GM12891 (cell line): ENCODE results near the gene ST6GAL1.
"Not testable (repeated sequence)": the region's sequence is repeated elsewhere in the genome, so short reads cannot be mapped to it uniquely, and the experiment has no call there.

Experiments
- DNase-seq: peaks from one replicate; pipeline ENCODE4 v3.0.0; 2011; ENCODE audit warnings: low spot score; ENCODE audit not compliant: insufficient read length
- FAIRE-seq: peaks from 2 replicates; lab custom pipeline; 2011; peaks lifted over from hg19 to GRCh38; lab: Jason Lieb, UNC
- PAX5 ChIP-seq: IDR thresholded peaks from 2 replicates; pipeline ENCODE4 v1.6.1; 2011; ENCODE audit warnings: low read length, moderate library complexity, mild to moderate bottlenecking; ENCODE audit not compliant: insufficient read depth, severe bottlenecking
- POLR2A ChIP-seq: IDR thresholded peaks from 2 replicates; pipeline ENCODE4 v1.6.1; 2011; ENCODE audit warnings: low read depth, low read length, control low read depth
- POLR2AphosphoS5 ChIP-seq: IDR thresholded peaks from 2 replicates; pipeline ENCODE4 v1.6.1; 2011; ENCODE audit warnings: low read depth, low read length, control low read depth
- POU2F2 ChIP-seq: IDR thresholded peaks from 2 replicates; pipeline ENCODE4 v1.6.1; 2011; ENCODE audit warnings: low read depth, mild to moderate bottlenecking, control low read depth, low read length, moderate library complexity
- SPI1 ChIP-seq: IDR thresholded peaks from 2 replicates; pipeline ENCODE4 v1.6.1; 2011; ENCODE audit warnings: low read depth, low read length, control low read depth
- TAF1 ChIP-seq: IDR thresholded peaks from 2 replicates; pipeline ENCODE4 v1.6.1; 2011; ENCODE audit warnings: low read depth, low read length, control low read depth

ST6GAL1 gene

DNA sequence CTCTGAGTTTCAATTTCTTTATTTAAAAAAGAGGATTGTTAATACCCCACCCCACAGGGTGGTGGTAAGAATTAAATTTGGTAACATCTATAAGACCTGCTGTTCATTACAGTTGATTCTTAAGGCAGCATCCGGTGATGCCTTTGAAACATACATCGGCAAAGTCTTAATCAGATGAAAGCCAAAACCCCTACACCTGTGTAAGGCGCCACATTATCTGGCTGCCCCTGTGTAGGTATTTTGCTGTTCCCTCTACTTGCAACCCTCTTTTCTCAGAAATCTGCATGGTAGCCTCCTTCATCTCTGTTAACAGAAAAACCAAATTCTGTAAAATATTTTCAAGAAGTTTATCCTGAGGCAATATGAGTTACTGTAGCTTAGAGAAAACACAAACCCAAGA, 90.0 kb downstream of the ST6GAL1 start:
- no peak for TF ChIP-seq POLR2A
- DNase-seq (no peak), FAIRE-seq (no peak)

DNA sequence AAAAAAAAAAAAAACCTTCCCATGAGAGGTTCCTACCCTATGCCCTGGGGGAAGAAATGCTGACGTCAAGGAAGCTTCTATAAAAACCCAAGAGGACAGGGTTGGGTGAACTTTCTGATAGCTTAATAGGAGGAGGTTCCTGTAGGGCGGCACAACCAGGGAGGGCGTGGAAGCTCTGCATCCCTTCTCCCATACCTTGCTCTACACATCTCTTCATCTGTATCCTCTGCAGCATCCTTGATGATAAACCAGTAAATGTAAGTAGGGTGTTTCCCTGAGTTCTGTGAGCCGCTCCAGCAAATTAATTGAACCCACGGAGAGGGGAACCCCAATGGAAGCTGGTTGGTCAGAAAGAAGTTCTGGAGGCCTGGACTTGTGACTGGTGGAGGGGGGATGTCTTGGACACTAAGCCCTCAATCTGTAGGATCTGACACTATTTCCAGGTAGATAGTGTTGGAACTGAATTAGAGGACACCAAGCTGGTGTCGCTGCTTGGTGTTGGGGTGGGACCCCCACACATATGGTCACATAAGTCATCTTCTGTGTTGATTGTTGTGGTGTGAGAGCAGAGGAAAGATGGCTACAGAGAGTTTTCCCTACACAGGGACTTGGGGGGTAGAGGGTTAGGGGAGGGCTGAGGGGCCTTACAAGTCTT, 91.5 kb downstream of the ST6GAL1 start:
- TF ChIP-seq TAF1: peak; percentile 77; the same call in 1 of the 2 replicates
- peak; percentile 51 for TF ChIP-seq PAX5
- TF ChIP-seq POLR2A: peak; percentile 83
- peak; percentile 65; the same call in 1 of the 2 replicates for TF ChIP-seq POU2F2
- no peak for TF ChIP-seq SPI1
- TF ChIP-seq POLR2AphosphoS5: peak; percentile 90
- no peak for DNase-seq
- peak; percentile 75 for FAIRE-seq

DNA sequence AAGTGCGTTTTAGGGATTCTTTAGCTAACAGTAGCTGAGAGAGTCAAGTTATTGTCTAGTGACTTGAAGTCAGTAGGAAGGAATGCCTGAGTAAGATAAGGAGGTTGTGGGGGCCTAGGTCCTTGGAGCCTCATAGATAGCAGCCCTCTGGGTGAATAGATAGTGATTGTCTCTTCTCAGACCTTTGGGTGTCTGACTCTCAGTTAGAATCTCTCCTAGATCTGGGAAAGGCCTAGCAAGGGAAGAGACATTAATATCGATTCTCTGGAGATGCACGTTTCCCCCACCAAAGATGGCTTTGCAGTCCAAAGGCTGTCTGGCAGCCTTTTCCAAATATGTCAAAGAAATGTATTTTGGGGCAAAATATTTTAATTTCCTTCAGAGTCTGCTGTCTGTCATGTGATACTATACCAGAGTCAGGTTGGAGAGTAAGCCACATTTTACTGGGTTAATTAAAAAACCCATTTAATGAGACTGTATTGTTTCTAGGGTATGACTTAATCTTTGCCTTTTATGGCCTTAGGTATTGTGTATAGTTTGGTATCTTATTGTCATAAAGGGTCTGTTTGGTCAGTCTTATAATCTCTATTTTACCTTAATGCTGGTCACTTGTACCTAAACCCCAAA, 92.2 kb downstream of the ST6GAL1 start:
- FAIRE-seq (no peak), DNase-seq (no peak)
- no peak for TF ChIP-seq PAX5
- TF ChIP-seq POLR2A: 0 out of 2 replicates have a peak, but pooled peaks have one; percentile 3

DNA sequence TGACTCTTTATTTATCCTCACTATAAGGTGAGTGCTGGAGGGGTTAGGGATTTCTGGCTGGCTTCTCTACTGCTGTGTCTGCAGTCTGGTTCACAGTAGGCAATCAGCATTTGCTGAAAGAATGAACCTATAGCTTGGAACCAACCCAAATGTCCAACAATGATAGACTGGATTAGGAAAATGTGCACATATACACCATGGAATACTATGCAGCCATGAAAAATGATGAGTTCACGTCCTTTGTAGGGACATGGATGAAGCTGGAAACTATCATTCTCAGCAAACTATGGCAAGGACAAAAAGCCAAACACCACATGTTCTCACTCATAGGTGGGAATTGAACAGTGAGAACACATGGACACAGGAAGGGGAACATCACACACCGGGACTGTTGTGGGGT, 93.0 kb downstream of the ST6GAL1 start:
- FAIRE-seq, DNase-seq: not testable (repeated sequence)

DNA sequence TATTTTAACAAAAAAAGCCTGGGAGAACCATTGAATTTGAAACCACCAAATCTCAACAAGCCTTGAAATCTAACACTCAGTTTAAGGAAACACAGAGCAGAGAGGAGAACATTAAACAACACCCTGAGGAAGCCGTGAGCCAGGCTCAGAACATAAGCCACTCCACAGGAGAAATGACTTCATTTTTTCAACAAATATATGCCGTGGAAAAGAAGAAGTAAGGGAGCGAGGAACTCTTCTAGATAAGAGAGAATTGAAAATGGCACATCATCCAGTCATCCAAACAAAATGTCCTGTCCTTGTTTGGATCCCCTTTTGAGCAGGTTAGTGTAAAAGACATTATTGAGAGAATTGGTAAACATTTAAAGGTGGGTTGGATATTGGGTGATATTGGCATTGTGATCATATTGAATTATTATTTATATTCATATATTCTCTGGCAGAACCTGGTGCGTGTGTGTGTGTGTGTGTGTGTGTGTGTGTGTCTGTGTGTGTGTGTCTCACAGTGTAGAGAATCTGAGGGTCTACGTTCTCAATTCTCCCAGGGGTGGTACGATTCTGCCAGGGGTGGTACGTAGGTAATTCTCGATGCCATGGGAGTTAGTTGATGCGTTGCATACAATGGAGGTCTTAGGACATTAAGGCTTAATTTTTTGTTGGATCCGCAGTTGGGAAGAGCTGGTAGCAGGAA, 94.4 kb downstream of the ST6GAL1 start:
- TF ChIP-seq POLR2AphosphoS5: no peak
- TF ChIP-seq TAF1: no peak
- TF ChIP-seq POLR2A: no peak
- no peak for TF ChIP-seq POU2F2
- TF ChIP-seq PAX5: no peak
- no peak for TF ChIP-seq SPI1
- peak; percentile 33 for FAIRE-seq
- no peak for DNase-seq

DNA sequence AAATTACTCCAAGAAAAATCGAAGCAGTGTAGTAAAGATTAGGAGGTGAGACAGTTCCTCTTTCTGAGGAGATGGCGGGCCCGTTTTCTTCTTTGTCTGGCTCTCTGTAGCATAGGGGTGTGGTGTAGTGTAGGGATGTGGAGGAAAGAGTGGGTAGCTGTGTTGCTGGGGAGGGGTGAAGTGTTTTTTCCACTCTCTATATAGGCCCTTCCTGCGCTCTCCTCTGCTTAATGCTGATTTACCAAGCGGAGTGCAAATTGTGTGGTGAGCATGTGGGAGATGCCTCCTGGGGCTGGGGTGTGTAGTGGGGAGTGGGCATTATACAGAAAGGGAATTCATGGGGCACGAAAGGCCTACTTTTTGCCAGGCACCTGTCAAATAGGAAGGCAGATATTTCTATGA, 94.9 kb downstream of the ST6GAL1 start:
- TF ChIP-seq POLR2A (peak; percentile 58; the same call in 1 of the 2 replicates), POU2F2 (peak; percentile 55; the same call in 1 of the 2 replicates), POLR2AphosphoS5 (peak; percentile 38; the same call in 1 of the 2 replicates), TAF1 (peak; percentile 47; the same call in 1 of the 2 replicates), SPI1 (peak; percentile 96), PAX5 (no peak)
- FAIRE-seq: no peak
- DNase-seq: no peak

DNA sequence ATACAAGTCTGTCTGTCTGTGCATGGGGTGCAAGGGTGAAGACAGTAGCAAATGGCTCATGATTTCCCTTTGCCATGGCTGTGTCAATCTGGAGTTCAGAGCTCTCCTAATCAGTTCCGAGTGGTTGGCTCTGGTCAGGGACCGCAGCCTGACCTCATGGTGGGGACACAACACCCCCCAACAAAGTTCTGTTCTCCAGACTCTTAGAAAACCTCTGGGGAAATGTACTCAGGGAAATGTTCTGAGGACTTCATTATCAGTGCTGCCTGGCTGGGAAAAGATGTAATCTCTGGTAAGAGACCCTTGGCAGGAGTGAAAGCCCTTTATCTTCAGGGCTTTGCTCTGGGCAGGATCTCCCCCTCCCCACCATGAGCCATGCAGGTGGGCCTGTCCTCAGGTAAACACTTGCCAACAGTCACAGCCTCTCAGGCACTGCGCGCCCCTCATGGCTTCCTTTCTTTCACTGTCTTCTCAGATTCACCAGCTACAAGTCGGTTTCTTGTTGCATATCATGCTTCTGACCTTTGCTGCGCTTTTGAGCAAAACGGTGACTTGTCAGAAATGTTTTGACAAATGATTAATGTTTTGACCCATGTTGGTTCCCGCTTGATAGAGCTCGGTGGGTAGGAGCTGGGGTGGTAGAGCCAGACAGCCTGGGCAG, 95.5 kb downstream of the ST6GAL1 start:
- no peak for DNase-seq
- peak; percentile 45; the same call in 1 of the 2 replicates for TF ChIP-seq POLR2A
- 0 out of 2 replicates have a peak, but pooled peaks have one; percentile 65 for TF ChIP-seq POLR2AphosphoS5
- TF ChIP-seq SPI1: no peak
- no peak for TF ChIP-seq PAX5
- no peak for TF ChIP-seq POU2F2
- TF ChIP-seq TAF1: no peak
- FAIRE-seq: peak; percentile 76

DNA sequence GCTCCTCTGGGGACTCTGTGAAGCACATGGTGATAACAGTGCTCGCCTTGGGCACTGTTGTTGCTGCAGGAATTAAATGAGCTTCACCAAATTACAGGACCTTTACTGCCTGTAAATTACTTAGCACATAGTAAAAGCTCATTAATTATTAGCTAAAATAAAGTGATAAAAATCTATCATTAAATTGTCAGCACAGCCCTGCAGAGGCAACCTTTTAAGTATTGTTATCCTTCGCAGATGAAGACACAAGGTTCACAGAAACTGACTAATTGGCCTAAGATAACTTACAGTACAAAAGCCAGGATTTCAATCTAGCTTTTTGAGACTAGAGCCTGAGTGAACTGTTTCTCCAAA, 96.0 kb downstream of the ST6GAL1 start:
- DNase-seq (no peak), FAIRE-seq (no peak)
- no peak for TF ChIP-seq POU2F2
- TF ChIP-seq POLR2AphosphoS5: no peak
- TF ChIP-seq SPI1: no peak
- no peak for TF ChIP-seq TAF1
- no peak for TF ChIP-seq PAX5
- TF ChIP-seq POLR2A: no peak; the same call in 1 of the 2 replicates

DNA sequence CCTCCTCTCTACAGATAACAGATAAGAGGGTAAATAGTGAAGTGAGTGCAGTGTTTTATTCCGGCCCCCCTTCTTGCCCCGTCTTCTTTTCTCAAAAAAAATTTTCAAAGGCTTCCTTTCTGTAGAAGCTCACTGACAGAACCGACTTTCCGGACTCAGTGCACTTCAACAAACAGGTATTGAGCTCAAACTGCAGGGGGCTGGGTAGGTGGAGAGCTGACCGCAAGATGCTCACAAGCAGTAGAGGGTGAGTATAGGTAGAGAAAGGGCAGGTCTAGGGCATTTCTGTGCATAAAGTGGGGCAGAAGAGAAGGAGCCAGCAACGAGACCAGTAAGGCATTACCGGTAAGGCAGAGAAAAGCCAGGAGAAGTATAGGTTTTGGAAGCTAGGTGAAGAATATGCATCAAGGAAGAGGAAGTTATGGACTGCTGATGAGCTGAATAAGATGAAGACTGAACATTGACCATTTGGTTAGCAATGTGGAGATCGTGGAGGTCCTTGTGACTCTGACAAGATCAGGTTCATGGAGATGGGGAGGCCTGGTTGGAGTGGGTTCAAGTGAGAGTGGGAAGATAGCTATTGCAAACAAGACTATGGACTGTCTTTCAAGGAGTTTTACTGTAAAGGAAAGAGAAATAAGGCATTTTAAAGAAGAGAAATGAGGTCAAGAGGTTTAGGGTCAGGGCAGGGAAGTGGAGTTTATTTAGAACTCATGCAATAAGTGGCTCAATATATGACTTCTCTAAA, 97.4 kb downstream of the ST6GAL1 start:
- DNase-seq (no peak), FAIRE-seq (peak; percentile 91)
- TF ChIP-seq POLR2A: no peak
- no peak for TF ChIP-seq PAX5
- TF ChIP-seq POU2F2: no peak
- no peak for TF ChIP-seq POLR2AphosphoS5
- no peak for TF ChIP-seq SPI1
- no peak for TF ChIP-seq TAF1
